Activated naive CD4-positive, alpha-beta T cell treated with anti-CD3 and anti-CD28 coated beads for 36 hours (primary cell): Measurements from ENCODE around the gene HS6ST2. TPM values are rescaled to one million over a fixed set of nuclear protein-coding genes. Genes with fewer than 3 reads are reported as not detected.
A peak's percentile ranks its signal among the peaks of the same experiment; 100 is the strongest.
"Not testable (repeated sequence)": the region's sequence is repeated elsewhere in the genome, so short reads cannot be mapped to it uniquely, and the experiment has no call there.

Experiments
- CTCF ChIA-PET: fragments of 350-600 bp; sonication (Branson Sonifier 250); formaldehyde crosslinking; loops from one replicate; lab custom pipeline; 2021; ENCODE audit warnings: antibody characterized with exemption; lab: Charles Lee
- DNase-seq: peaks from one replicate; pipeline ENCODE4 v3.0.0-alpha.2; 2020
- H3K27ac Mint-ChIP-seq: one replicate; pipeline ENCODE4 v1.8.0; 2021; ENCODE audit warnings: mild to moderate bottlenecking, mixed read lengths
- H3K27me3 Mint-ChIP-seq: one replicate; pipeline ENCODE4 v1.8.0; 2021; ENCODE audit warnings: low read depth, mixed read lengths
- H3K36me3 Mint-ChIP-seq: one replicate; pipeline ENCODE4 v1.8.0; 2021; ENCODE audit warnings: low read depth, mixed read lengths
- H3K4me1 Mint-ChIP-seq: one replicate; pipeline ENCODE4 v1.8.0; 2021; ENCODE audit warnings: low read depth, mixed read lengths
- H3K4me3 Mint-ChIP-seq: one replicate; pipeline ENCODE4 v1.8.0; 2021; ENCODE audit warnings: mild to moderate bottlenecking, moderate library complexity, mixed read lengths
- H3K9me3 Mint-ChIP-seq: one replicate; pipeline ENCODE4 v1.8.0; 2021; ENCODE audit warnings: mixed read lengths
- intact Hi-C: fragments of 100-400 bp; cut with micrococcal nuclease; formaldehyde crosslinking; loops from one replicate; pipeline ENCODE4 v1.15.1; 2023
- total RNA-seq, 2 experiments: library from RNA; stranded (reverse); gene quantifications; one replicate each; pipeline ENCODE4 v1.2.3, GENCODE V29; 2021

Gene HS6ST2
- total RNA-seq, 2 experiments from 2014 or later = 0.98 to 1.3 TPM

DNA sequence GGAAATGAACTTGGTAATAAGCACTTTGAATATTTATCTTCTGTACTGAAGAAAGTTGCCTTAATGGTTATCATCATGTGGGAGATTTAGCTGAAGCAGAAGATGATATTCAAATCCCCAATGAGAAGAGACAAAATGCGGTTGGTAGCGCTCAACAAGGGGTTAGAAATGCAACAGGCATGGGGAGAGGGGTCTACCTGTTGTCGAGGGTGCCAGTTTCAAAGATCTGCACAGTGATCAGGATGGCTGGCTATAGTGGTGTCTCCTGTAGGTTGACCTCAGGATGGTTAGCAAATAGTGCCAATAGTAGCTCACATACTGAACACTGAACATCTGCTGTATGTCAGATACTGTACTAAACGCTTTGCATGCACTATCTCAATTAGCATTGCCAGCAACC, 7.0 kb upstream of the HS6ST2 start:
- Mint-ChIP-seq H3K27ac (no peak overlapping the region), H3K9me3 (no peaks in the 10 kb centered on the region), H3K4me1 (no peaks in the 10 kb centered on the region), H3K36me3 (no peaks in the 10 kb centered on the region), H3K27me3 (peaks cover 3% of the 10 kb centered on the region), H3K4me3 (no peak overlapping the region)
- DNase-seq = no peak
- CTCF ChIA-PET = no interaction called here
- intact Hi-C loops = no loop called here

DNA sequence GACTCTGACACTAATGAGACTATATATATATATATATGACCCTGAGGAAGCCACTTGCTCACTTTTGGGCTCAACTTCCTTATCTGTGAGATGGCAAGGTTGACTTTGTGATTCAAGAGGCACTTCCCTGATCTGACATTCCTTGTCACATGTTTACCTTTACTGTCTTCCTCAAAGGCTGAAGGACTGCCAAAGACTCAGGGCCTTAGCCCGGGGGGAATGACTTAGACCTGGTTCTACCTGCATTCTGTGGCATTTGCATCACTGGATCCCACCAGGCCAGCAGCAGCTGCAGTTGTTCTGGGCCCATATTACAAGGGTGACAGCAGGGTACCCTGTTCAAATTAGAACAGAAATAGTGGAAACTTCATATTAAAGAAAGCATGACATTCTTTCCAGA, 3.1 kb upstream of the HS6ST2 start:
- no peaks in the 10 kb centered on the region for H3K36me3 Mint-ChIP-seq

DNA sequence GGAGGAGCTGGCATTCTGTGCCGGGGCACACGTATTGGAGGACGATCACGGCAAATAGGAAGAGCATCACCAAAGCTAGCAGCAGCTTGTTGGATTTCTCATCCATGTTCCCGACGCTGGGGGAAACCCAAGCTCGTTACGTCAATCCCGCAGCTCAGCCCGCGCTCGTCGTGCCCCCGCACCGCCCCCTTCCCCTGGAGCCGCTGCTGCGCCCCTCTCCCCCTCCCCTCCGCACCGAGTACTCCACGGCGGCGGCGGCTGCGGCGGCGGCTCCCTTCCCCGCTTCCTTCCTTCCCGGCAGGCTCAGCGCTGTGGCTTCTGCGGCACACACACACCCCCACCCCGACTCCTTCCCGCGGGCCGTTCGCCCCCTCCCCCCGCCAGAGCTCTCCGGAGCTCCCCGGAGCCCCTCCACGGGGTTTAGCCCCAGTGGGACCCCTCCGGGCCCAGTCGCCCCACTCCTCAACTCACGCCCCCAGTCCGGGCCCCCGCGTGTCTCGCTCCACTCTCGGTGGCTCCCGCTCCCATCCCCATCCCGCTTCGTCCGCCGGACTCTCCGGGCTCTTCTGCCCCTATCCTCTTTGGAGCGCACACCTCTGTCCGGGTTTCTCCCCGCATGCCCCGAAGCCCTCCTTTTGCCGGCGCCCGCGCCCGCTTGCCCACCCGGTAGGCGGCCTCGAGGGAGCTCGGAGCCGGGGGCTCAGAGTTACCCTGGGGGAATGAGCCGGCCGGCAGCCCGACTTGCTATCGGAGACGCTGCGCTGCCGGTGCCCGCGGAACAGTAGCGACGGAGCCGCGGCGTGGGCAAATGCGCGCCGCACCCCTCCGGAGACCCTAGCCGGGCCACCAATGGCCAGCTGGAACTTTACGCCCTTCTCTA, 978 bp downstream of the HS6ST2 start:
- Mint-ChIP-seq H3K27ac (no peak overlapping the region), H3K9me3 (no peaks in the 10 kb centered on the region), H3K36me3 (no peaks in the 10 kb centered on the region), H3K4me1 (peaks cover 2% of the 10 kb centered on the region), H3K27me3 (peaks cover 31% of the 10 kb centered on the region), H3K4me3 (peak overlapping the region; percentile 77)
- peak; percentile 38 for DNase-seq
- intact Hi-C loops = loop anchor here (5.0 to 10.0 kb wide), 4 partner anchors 183 to 1125 kb away; no protein-coding TSS in a partner anchor
- CTCF ChIA-PET = interaction anchor here (0.6 to 0.9 kb wide), 3 partner anchors 9 to 571 kb away, joined by 3 to 5 read pairs (median 3); no protein-coding TSS in a partner anchor

More for the DNA sequence above, 3.1 kb upstream of the HS6ST2 start:
- Mint-ChIP-seq H3K9me3 (no peaks in the 10 kb centered on the region), H3K27ac (no peak overlapping the region), H3K4me1 (no peaks in the 10 kb centered on the region), H3K27me3 (peaks cover 14% of the 10 kb centered on the region), H3K4me3 (no peak overlapping the region)
- intact Hi-C loops = no loop called here
- DNase-seq = no peak
- CTCF ChIA-PET = no interaction called here

DNA sequence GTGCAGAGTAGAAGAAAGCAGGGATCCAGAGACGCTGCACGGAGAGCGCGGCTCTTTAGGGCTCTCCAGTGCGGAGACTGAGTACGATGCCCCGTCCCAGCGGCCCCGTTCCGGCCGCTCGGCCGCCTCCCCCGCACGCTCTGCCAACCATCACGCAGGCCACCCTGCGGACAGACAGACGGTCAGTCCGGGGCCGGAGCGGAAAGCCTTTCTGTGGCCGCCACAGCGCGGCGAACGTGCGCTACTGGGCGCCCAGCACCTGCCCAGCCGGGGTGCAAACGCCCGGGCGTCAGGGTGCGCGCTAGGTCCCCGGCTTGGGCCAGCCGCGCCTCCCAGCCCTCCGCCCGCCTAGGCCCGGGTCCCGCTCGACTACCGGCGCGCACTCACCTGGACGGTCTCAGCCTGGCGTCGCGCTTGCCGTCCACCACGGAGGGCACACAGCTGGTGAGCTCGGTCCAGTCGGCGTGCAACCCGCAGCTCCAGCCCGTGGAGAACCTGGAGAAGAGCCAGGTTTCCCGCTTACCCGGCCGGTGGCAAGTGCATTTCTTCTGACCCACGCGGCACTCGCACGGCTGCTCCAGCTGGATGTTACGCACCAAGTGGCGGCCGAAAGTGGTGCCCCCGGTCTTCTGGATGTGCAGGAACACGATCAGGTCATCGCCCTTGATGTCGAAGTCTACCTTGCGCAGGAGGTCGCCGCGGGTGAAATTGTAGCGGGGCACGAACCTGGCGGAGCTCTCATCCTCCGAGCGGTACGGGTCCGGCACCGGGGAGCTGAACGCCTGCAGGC, 1.8 kb downstream of the HS6ST2 start:
- intact Hi-C loops = loop anchor here (5.0 to 10.0 kb wide), 4 partner anchors 182 to 1124 kb away; no protein-coding TSS in a partner anchor
- peaks cover 2% of the 10 kb centered on the region for H3K4me1 Mint-ChIP-seq
- H3K36me3 Mint-ChIP-seq = no peaks in the 10 kb centered on the region
- no peak overlapping the region for H3K27ac Mint-ChIP-seq
- CTCF ChIA-PET = interaction anchor here (0.6 to 0.9 kb wide), 2 partner anchors 219 to 570 kb away, joined by 3 read pairs; no protein-coding TSS in a partner anchor
- H3K27me3 Mint-ChIP-seq = peaks cover 31% of the 10 kb centered on the region
- H3K4me3 Mint-ChIP-seq = peak overlapping the region; percentile 77
- peak; percentile 5 for DNase-seq
- H3K9me3 Mint-ChIP-seq = no peaks in the 10 kb centered on the region

DNA sequence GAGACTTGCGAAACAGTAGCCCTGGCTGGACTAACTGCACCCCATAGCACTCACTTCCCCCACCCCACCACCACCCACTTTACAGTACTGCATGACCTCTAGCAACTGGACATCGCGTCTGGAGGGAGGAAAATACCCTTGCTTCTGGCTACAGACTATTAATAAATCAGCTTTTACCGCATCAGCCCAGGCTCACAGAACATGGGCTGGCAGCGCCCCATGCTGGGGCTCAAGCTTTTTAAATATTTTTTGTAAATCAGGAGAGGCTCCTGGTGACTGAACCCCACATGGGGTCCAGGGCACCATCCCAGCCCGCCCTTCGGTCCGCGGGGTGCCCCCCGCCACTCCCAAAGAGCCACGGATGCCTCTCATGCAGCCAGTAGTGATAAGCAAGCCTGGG, 2.7 kb downstream of the HS6ST2 start:
- Mint-ChIP-seq H3K9me3 (no peaks in the 10 kb centered on the region), H3K4me1 (peaks cover 2% of the 10 kb centered on the region), H3K27me3 (peaks cover 36% of the 10 kb centered on the region), H3K27ac (no peak overlapping the region), H3K4me3 (peak overlapping the region; percentile 32), H3K36me3 (no peaks in the 10 kb centered on the region)
- no peak for DNase-seq
- CTCF ChIA-PET = no interaction called here
- intact Hi-C loops = loop anchor here (5.0 to 10.0 kb wide), 4 partner anchors 181 to 1123 kb away; no protein-coding TSS in a partner anchor

DNA sequence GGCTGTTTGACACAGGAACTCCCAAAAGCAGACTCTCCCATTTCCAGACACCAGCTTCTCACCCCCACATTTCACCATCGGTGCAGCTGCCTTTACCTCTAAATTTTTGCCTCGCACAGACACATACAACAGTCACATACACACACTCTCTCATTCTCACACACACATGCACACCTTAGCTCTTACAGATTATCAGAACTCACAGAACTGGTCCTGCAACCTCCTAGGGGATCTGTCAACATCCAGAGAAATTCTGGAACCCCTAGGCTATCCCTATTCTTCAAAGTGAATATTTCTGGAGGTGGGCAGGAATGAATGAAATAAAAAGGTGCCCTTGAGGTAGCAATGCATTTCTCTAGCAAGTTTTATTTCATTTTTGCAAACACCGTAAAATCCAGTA, 4.1 kb downstream of the HS6ST2 start:
- Mint-ChIP-seq H3K27ac (no peak overlapping the region), H3K4me1 (peaks cover 2% of the 10 kb centered on the region), H3K9me3 (no peaks in the 10 kb centered on the region), H3K36me3 (no peaks in the 10 kb centered on the region), H3K27me3 (peaks cover 36% of the 10 kb centered on the region), H3K4me3 (no peak overlapping the region)
- intact Hi-C loops = loop anchor here (10.0 kb wide), 2 partner anchors 180 to 820 kb away; no protein-coding TSS in a partner anchor
- DNase-seq = no peak
- CTCF ChIA-PET = no interaction called here

DNA sequence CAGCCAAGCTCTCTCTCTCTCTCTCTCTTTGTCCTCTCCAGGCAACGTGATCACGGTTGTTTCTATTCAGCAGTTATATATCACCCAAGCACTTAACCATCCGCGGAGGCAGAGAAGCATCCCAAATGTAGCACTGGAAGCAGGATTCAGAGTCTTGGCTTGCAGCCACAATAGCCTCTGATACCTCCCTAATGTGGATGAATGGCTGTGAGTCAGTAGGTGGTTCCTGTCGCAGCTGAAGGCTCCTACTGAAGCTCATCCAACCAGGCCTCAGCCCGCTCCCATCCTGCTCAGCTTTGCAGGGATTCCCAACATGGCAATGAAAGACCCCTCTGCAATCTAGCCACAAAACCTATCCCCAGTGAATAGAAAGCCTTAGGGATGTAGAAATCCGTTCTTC, 5.1 kb downstream of the HS6ST2 start:
- peaks cover 28% of the 10 kb centered on the region for H3K27me3 Mint-ChIP-seq
- CTCF ChIA-PET = no interaction called here
- intact Hi-C loops = loop anchor here (10.0 kb wide), 2 partner anchors 179 to 821 kb away; no protein-coding TSS in a partner anchor

DNA sequence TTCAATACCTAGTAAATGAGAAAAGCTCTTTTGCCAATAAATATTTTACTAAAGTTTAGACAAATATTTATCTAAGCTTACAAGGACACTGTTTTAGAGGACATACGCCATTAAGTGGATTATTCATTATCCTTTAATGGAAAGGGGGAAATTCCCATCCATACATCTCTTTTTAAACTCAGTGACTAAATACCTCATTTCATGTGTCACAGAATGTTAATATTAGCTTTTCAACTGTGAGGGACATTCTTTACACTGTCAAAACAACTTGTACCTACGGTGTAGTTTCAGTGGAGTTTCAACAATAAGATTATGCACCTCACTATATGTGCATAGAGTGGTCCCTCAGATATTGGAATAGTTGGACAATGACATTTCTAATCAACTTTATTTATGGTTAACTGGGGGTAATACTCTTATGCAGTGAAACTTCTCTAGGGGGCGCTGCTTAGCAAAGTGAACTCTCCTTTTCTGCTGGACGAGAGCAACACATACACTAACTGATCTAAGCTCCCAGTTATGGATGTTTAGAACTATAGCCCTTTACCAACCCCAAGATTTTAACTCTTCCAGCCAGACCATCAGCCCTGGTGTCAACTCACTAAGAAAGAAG, 9.7 kb downstream of the HS6ST2 start:
- DNase-seq = peak; percentile 12
- CTCF ChIA-PET = interaction anchor here (1.3 to 1.7 kb wide), 3 partner anchors 9 to 36 kb away, joined by 3 to 5 read pairs (median 4); no protein-coding TSS in a partner anchor
- no peaks in the 10 kb centered on the region for H3K36me3 Mint-ChIP-seq
- H3K27me3 Mint-ChIP-seq = peaks cover 11% of the 10 kb centered on the region
- no peak overlapping the region for H3K27ac Mint-ChIP-seq
- intact Hi-C loops = no loop called here
- H3K4me1 Mint-ChIP-seq = no peaks in the 10 kb centered on the region
- peaks cover 4% of the 10 kb centered on the region for H3K9me3 Mint-ChIP-seq
- H3K4me3 Mint-ChIP-seq = no peak overlapping the region

More for the DNA sequence above, 5.1 kb downstream of the HS6ST2 start:
- H3K36me3 Mint-ChIP-seq = no peaks in the 10 kb centered on the region
- no peak for DNase-seq
- H3K4me1 Mint-ChIP-seq = peaks cover 2% of the 10 kb centered on the region
- no peak overlapping the region for H3K4me3 Mint-ChIP-seq
- H3K27ac Mint-ChIP-seq = no peak overlapping the region
- no peaks in the 10 kb centered on the region for H3K9me3 Mint-ChIP-seq

DNA sequence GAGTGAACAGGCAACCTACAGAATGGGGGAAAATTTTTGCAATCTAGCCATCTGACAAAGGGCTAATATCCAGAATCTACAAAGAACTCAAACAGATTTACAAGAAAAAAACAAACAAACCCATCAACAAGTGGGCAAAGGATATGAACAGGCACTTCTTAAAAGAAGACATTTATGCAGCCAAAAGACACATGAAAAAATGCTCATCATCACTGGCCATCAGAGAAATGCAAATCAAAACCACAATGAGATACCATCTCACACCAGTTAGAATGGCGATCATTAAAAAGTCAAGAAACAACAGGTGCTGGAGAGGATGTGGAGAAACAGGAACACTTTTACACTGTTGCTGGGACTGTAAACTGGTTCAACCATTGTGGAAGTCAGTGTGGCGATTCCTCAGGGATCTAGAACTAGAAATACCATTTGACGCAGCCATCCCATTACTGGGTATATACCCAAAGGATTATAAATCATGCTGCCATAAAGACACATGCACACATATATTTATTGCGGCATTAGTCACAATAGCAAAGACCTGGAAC, 13.3 kb downstream of the HS6ST2 start:
- CTCF ChIA-PET, H3K36me3 Mint-ChIP-seq, DNase-seq, H3K27ac Mint-ChIP-seq, H3K4me3 Mint-ChIP-seq, H3K4me1 Mint-ChIP-seq, H3K9me3 Mint-ChIP-seq, intact Hi-C loops, H3K27me3 Mint-ChIP-seq: not testable (repeated sequence)

DNA sequence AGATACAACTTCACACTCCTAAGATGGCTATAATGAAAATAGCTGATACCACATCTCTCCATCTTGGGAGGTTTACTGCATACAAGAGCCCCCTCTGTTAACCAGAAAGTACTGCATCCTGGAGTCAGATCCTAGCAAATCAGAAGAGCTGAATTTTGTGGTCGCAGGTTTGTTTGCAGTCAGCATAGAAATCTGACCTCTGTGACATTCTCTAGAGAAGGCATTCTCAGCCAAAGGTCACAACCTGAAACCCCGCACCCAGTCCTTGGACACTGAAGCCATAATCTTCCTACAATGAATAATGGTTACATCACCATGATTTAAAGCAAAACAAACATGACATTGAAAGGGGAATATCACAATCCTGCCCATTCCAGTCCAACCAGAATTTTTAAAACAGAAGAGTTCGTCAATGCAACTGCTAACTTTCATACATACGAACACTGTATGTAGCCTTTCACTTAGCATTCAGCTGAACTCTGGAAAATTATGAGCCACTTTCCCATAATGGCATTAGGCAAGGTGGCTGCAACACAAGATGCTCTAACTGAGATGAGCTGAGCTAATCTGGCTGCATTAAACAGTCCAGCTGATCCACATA, 17.6 kb downstream of the HS6ST2 start:
- CTCF ChIA-PET = no interaction called here
- DNase-seq = no peak
- Mint-ChIP-seq H3K9me3 (peaks cover 4% of the 10 kb centered on the region), H3K27ac (no peak overlapping the region), H3K4me1 (no peaks in the 10 kb centered on the region), H3K4me3 (no peak overlapping the region), H3K36me3 (no peaks in the 10 kb centered on the region), H3K27me3 (peaks cover 3% of the 10 kb centered on the region)
- intact Hi-C loops = no loop called here

DNA sequence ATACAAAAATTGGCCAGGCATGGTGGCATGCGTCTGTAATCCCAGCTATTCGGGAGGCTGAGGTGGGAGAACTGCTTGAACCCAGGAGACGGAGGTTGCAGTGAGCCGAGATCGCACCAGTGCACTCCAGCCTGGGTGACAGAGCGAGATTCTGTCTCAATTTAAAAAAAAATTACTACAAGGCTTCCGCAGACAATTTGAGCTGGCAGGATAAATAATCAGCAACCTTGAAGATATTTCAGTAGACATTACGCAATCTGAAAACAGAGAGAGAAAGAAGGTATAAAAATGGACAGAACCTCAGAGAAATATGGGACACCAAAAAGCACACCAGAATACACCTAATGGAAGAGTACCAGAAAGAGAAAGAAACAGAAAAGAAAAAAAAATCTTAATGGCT, 25.3 kb downstream of the HS6ST2 start:
- Mint-ChIP-seq H3K36me3 (no peaks in the 10 kb centered on the region), H3K4me1 (no peaks in the 10 kb centered on the region), H3K27me3 (no peaks in the 10 kb centered on the region), H3K9me3 (no peaks in the 10 kb centered on the region), H3K4me3 (no peak overlapping the region), H3K27ac (no peak overlapping the region)
- intact Hi-C loops = no loop called here
- CTCF ChIA-PET = no interaction called here
- DNase-seq = no peak
